Mesenteric fat pad (tissue), 1 donor: ENCODE measurements around the gene SNAP23. TPM values are rescaled to one million over a fixed set of nuclear protein-coding genes. Genes with fewer than 3 reads are reported as not detected.

Experiments
- DNase-seq: peaks from one replicate; pipeline ENCODE4 v3.0.0-alpha.2; 2020; ENCODE audit warnings: low spot score
- total RNA-seq: library from RNA; stranded (reverse); fragmentation: NEBNext Ultra II Directional; extraction: Animal tissue kit (Norgen Biotek cat#: 25700); gene quantifications from one replicate; pipeline ENCODE4 v1.2.1, GENCODE V29; 2021
- donor health status: DM: yes; HTN: yes; CAD: no.

SNAP23 gene
- total RNA-seq, 1 donor from 2014 or later, result 72.0 TPM

DNA sequence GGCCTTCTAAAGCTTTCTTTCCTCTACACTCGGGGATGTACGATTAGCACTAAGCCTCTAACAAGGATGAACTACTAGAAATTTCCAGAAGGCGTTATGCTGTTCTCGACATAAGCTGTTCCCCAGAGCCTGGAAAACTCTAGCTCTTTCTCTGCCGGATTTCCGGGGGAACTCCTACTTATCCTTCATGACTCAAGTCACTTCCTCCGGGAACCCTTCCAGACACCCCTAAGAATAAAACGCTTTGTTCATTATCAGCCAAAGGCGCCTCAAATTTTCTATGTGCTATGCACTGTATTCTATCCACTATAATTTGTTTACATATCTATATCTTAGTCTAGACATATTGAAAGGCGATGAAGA, 455 bp upstream of the SNAP23 start:
- no peak for DNase-seq

DNA sequence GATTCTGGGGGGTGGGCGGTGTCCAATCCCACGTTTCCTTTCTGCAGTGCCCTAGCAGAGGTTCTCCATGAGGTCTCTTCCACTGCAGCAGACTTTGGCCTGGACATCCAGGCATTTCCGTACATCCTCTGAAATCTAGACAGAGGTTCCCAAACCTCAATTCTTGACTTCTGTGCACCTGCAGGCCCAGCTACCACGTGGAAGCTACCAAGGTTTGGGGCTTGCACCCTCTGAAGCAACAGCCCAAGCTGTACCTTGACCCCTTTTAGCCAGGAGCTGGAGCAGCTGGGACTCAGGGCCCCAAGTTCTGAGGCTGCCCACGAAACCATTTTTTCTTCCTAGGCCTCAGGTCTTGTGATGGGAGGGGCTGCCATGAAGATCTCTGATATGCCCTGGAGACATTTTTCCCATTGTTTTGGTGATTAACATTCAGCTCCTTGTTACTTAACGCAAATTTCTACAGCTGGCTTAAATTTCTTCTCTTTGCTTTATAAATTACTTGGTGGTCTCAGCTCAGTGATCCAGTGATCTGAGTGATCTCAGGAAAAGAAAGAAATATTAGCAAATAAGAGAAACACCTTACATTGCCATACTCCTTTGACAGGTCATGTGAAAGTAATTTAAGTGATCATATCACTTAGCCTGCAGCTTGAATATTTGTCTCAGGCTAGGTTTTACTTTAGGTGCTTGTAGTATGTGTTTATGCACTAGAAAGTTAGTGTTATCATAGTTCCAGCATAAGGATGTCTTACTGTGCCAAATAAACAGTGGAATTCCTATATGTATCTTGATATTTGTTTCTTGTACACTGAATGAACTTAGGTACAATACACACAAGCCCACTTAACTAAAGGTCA, 3.0 kb downstream of the SNAP23 start:
- DNase-seq, result no peak

- no peak for DNase-seq
These were observed 4.6 kb downstream of the SNAP23 start for GRCh38 chr15:42499858-42500609.

- DNase-seq, result no peak
These were observed 7.0 kb downstream of the SNAP23 start for GRCh38 chr15:42502477-42502876.

DNA sequence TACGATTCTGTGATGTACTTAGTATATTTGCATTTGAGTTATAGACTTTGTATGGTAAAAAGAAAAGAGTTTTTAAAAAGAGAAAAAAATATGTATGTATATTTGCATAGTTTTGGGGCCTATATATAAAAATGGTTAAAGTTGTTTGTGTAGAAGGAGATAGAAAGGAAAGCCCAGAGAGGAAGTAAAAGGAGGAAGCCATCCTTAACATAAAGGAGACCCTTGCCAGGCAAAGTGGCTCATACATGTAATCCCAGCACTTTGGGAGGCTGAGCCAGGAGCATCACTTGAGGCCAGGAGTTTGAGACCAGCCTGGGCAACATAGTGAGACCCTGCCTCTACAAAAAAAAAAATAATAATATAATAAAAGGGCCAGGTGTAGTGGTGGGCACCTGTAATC, 8.4 kb downstream of the SNAP23 start:
- no peak for DNase-seq

- no peak for DNase-seq
These were observed 9.2 kb downstream of the SNAP23 start for GRCh38 chr15:42504631-42505030.

GRCh38 chr15:42507514-42507913, 12.1 kb downstream of the SNAP23 start:
- DNase-seq, result no peak

DNA sequence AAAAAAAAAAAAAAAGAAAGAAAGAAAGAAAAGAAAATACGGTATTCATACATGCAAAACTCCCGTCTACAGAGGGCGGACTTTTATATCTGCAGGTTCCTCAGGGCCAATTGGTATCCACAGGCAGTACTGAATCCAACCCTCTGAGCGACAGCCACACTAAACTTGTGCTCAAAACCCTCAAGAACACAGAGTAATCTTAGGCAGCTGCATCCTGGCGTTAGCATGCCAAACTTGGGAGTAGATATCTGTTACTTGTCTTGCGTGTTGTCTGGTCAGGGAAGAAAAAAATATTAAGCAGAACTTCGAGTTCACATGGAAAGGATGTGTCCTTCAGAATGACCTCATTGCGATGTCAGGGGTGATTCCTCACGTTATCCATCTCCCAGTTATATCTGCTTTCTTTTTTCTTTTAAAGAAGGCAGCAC, 12.8 kb downstream of the SNAP23 start:
- no peak for DNase-seq

GRCh38 chr15:42510258-42511006, 15.0 kb downstream of the SNAP23 start:
- no peak for DNase-seq

- no peak for DNase-seq
These were observed 15.6 kb downstream of the SNAP23 start for GRCh38 chr15:42511007-42511391.

DNA sequence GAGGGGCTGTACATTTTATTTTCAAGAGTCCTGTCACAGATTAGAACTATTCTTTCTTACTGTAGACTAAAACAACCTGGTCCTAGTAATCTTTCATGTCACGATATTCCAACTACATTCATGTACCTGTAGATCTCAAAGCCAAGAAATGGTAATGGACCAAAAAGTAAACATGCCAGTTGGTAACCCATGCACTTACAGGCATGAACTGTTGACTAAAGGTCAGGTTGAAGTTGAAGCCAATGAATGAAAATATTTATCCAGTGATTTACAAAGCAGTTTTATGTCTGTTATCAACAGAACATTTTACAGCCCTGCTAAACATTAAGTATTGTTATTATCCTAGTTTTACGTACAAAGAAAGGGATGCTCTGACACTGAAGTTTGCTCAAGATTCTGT, 27.9 kb downstream of the SNAP23 start:
- DNase-seq, result no peak

DNA sequence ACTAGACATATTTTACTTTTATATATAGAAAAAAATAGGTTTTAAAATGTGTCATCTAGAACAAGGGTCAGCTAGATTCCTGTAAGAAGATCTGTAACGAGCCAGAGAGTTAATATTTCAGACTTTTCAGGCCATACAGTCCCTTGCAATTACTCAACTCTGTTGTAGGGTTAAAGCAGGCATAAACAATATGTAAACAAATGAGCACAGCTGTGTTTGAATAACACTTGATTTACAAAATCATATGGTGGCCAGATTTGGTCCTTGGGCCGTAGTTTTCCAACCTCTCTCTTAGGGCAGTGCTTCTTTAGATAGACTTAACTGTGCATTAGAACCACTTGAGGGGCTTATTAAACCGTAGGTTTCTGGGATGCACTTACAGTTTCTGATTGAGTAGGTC, 33.5 kb downstream of the SNAP23 start:
- DNase-seq, result no peak

- no peak for DNase-seq
These were observed 37.8 kb downstream of the SNAP23 start for GRCh38 chr15:42533246-42533645.

DNA sequence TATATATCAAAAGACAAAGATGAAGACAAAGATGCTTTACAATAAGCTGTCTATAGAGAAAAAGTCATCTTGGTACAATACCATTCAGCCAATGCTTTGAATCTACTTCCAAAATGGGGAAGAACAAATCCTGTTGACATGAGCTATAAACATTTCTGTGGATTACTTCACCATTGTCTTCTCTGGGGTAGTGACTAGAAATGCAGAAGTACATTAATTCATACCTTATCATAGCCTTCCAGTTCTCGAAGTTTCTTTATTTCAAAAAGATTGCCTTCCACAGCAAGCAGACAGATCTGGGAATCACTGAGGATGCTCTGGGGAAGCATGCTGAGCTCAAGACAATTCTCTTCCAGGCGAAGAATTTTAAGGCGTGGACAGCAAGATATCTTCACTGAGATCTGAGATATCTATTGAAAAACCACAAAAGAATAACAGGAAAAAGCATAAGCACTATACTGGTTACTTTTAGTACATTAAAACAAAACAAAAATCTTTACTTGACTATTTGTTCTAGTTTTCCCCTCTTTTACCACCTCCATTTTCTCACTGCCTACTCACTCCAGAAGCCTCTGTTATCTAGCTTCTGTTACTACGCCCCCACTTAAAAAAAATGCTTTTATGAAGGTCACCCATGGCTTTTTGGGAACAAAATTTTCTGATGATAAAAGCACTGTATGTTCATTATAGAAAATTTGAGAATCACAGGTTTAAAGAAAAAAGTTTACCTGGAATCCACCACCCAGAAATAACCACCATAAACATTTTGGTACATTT, 49.6 kb downstream of the SNAP23 start:
- DNase-seq, result no peak

DNA sequence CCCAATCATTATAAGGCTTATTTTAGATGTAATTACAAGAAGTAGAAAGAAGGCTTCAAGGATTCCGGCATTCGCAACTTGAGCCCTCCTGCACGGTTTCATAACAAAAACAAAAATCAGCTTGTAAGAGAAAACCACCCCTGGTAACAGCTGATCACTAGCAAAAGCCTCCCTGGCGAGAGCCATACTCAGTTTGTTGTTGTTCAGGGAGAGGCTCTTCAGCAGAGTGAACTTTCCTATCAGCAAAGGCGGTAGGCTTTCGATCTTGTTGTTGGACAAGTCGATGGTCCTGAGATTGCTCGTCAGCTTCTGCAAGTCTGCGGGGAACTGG, 52.4 kb downstream of the SNAP23 start:
- DNase-seq, result no peak

GRCh38 chr15:42548249-42549031, 53.0 kb downstream of the SNAP23 start, which contains the start of the genes HAUS2 and LRRC57:
Gene HAUS2, plus strand, starts transcription at chr15:42548838. Its CDS starts 35 bp downstream, at chr15:42548873.
Gene LRRC57, minus strand, starts transcription at chr15:42548793. Its CDS starts 359 bp downstream, at chr15:42548434.
- peak; percentile 97 for DNase-seq

- no peak for DNase-seq
These were observed 53.6 kb downstream of the SNAP23 start for GRCh38 chr15:42549032-42549491.

GRCh38 chr15:42549741-42550392, 54.4 kb downstream of the SNAP23 start:
- DNase-seq, result no peak

DNA sequence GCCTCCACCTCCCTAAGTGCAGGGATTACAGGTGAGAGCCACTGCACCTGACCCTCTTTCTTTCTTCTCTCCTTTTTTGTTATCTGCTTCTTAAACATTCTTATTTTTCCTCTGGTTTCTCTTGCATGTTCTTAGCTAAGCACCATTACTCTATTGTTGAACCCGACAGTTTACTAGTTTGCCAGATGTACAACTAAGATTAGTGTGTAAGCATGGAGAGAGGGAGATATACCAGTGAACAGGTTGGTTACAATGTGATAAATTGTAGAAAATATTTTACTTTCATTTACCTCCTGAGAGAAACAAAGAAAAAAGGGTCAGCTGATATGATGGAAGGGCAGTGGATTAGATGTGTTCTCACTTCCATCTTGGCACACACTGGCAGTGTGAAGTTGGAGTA, 58.1 kb downstream of the SNAP23 start:
- DNase-seq, result no peak
